ENCODE measurements around the gene SDF4.

Gene SDF4

DNA sequence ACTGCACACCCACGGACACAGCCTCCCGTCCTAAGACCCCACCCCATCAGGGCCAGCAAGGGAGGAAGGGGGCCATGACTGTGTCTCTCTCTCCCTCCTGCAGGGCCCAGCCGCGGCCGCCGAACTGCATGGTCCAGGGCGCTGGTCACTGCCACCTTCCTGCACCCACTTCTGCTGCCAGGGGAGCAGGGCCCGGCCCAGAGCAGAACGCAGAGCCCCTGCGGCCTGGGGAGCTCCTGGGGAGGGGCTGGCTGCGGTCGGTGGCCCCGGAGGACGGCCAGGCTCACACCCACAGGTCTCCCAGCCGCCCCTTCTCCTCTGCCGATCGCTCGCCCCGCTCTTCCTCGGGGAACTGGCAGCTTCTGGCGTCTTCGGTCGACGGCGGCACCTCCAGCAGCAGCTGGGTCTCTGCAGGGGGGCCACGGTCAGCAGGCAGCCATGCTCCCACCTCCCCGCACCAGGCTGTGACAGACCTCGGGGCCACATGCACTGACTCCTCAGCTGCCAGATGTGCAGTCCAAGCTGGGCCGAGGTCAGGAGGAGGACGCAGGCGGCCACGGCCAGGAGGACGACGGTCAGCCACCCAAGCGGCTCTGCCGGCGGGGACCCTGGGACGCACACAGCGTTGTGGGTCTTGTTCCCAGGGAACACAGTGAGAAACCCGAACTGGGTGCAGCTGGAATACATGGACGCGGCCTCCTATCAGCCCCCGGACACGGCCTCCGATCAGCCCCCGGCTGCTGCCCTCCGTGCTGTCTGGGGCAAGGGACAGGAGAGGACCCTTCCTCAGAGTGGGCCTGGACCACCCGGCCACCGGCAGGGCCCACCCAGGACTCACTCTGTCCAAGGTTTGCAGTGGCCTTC is 28.0 kb downstream of the SDF4 start:
- H3K4me3 ChIP-seq (replicated peaks in 1 of 2; ENCODE audit: low read depth in 2 of 2, low read length in 2 of 2) = no peak overlapping the region
- no peak for DNase-seq (ENCODE audit: low read depth in 2 of 2)
- TF ChIP-seq, protein P1, sequence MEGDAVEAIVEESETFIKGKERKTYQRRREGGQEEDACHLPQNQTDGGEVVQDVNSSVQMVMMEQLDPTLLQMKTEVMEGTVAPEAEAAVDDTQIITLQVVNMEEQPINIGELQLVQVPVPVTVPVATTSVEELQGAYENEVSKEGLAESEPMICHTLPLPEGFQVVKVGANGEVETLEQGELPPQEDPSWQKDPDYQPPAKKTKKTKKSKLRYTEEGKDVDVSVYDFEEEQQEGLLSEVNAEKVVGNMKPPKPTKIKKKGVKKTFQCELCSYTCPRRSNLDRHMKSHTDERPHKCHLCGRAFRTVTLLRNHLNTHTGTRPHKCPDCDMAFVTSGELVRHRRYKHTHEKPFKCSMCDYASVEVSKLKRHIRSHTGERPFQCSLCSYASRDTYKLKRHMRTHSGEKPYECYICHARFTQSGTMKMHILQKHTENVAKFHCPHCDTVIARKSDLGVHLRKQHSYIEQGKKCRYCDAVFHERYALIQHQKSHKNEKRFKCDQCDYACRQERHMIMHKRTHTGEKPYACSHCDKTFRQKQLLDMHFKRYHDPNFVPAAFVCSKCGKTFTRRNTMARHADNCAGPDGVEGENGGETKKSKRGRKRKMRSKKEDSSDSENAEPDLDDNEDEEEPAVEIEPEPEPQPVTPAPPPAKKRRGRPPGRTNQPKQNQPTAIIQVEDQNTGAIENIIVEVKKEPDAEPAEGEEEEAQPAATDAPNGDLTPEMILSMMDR (IDR thresholded peaks at IDR 0.05; ENCODE audit: low read depth, low read length) = no peak

DNA sequence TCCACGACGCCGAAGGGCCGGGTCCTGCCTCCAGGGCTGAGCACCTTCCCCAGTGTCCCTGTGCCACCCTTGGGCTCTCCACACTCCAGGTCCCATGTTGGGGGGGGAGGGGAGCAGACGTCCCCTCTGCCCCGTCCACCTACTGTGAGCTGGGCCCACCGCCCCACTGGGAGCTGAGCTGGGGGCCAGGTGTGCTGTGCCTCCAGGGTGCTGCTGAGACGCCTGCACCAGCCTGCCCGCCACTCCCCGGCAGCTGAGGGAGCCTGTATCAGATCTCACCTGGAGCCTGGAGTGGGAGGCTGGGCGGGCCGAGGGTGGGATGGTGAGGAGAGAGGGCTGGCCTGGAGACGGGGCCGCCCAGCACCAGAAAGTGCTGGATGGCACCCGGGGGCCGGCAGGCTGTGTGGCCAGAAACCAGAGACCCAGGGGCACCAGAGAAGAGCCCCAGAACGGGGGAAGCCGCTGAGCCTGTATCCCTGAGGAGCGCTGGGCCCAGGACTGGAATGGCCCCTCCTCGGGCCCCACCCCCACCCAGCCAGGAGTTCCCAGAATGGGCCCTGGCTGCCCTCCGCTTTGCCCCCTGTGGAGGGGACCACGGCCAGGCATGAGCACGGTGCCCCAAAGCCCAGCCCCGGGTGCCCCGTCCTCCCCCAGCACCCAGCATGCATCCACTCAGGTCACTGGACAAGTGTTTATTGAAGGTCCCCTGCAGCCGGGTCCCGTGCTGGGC is 28.8 kb downstream of the SDF4 start:
- H3K4me3 ChIP-seq (replicated peaks in 1 of 2; ENCODE audit: low read depth in 2 of 2, low read length in 2 of 2) = no peak overlapping the region
- no peak for DNase-seq (ENCODE audit: low read depth in 2 of 2)
- TF ChIP-seq, protein P1 (IDR thresholded peaks at IDR 0.05; ENCODE audit: low read depth, low read length) = no peak

DNA sequence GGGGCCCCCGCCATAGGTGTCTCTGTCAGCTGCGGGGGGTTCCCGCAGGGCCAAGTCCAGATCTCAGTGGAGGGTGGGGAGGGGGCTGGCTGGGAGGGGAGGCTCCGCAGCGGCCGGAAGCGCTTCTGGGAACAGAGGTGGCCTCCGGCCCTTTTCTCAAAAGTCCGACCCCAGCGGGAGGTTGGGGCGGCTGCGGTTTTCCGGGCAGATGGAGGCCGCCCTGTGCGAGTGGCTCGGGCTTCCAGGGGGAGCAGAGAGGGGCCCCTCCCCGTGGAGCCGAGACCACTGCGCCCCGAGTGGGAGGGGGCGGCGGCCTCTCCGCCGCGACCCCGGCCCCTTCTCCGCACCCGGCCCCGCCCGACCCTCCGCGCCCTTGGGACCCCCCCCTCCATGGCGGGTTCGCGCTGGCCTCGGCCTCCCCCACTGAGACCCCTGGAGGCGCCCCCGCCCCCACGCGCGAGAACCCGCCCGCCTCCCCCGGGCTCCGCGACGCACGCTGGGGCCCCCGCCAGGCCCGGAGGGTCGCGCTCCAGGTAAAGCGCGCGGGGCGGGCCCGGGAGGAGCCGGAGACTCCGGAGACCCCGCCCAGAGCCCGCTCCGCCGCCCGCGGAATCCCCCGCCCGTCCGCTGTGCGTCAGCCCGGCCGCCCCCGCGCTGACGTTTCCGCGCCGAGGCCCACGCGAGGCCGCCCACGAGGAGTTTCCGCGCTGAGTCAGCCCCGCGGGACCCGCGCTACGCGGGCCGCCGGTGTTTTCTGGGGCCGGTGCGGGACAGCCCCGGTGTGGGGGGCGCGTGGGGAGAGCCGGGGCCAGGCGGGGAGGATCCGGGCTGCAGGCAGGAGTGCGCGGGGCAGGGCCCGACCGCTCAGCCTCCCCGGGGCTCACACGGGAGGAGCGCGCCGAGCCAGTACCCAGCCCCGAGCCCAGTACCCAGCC is 30.7 kb downstream of the SDF4 start:
- TF ChIP-seq, protein P1 (IDR thresholded peaks at IDR 0.05; ENCODE audit: low read depth, low read length) = no peak
- peak overlapping the region; percentile 11 to 18 for H3K4me3 ChIP-seq (replicated peaks in 1 of 2; ENCODE audit: low read depth in 2 of 2, low read length in 2 of 2)
- DNase-seq (ENCODE audit: low read depth in 2 of 2) = peak; percentile 37 to 65

DNA sequence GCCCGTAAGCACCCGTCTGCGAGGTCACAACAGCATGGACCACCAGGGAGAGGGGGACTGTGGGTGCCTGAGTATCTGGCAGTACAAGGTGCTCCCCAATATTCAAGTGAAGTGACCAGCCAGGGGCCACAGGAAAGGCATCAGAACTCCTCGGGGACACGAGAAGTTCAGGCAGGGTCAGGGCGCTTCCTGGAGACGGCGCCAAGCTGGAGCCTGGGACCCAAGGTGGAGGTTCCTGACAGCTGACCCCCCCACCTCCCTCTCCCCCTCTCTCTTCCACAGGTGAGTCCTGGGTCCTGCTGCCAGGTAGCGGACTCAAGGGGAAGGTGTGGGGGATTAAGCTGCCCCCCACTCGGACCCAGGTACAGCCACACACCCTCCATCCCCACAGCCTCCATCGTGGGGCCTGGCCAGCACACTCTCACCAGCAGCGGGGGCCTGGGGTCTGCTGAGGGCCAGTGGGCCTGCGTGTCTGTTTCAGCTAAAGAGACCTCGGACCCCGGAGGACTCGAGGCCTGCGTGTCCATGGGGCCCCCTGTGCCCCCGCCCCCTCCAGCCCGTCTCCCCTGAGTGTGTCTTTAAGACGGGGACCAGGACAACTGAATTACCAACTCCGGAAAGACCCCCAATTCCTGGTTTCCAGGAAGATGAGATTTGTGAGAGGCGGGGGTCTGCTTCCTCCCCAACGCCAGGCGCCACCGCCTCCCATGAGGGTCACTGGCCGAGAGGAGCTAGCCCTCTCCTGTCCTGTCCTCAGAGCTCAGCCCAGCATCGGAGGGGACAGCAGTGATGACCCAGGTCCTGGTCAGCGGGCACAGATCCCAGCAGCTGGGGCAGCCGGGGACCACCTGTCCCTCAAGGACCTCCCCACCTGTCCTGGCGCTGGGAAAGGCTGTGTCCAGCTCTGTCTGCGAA is 31.6 kb downstream of the SDF4 start:
- no peak overlapping the region for H3K4me3 ChIP-seq (replicated peaks in 1 of 2; ENCODE audit: low read depth in 2 of 2, low read length in 2 of 2)
- DNase-seq (ENCODE audit: low read depth in 2 of 2) = no peak
- TF ChIP-seq, protein P1 (IDR thresholded peaks at IDR 0.05; ENCODE audit: low read depth, low read length) = no peak

DNA sequence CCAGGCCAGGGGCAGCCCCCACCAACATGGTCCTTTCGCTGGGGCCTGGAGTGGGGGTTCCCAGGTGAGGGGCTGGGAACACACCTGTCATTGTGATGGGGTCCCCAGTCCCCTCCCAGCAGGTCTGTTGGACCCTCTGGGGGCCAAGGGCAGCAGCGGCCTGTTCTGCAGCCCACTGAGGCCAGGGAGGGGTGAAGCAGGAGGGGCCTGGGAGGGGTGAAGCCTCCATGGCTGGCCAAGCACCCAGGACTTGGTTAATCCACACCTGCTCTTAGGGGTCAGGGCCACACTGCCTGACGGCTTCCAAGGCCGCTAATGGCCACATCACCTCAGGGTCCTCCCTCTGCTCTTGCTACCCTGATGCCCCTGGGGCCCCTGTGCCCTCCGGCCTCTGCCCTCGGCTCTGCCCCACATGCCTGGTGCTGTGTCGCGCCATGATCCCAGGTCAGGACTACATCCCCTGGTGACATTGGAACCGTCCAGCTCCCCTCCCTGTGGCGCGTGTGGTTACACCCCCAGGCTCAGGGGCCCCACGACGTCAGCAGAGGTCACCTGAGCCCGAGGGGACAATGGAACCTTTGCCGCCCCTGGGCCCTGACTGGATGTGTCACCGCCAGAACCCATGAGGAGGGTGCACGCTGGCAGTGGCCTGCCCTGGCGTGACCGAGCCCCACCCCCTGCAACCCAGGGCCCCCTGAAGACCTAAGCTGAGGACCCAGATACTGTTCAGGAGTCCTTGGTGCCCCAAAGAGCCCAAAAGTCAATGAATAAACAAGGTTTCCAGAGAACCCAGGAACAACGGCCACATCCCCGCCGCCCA is 32.5 kb downstream of the SDF4 start:
- H3K4me3 ChIP-seq (replicated peaks in 1 of 2; ENCODE audit: low read depth in 2 of 2, low read length in 2 of 2) = no peak overlapping the region
- DNase-seq (ENCODE audit: low read depth in 2 of 2) = no peak

More for the DNA sequence above, 32.5 kb downstream of the SDF4 start:
- TF ChIP-seq, protein P1 (IDR thresholded peaks at IDR 0.05; ENCODE audit: low read depth, low read length) = no peak

Measured in cardiac fibroblast (primary cell).